ENCODE data around the gene RIC8B.

DNA sequence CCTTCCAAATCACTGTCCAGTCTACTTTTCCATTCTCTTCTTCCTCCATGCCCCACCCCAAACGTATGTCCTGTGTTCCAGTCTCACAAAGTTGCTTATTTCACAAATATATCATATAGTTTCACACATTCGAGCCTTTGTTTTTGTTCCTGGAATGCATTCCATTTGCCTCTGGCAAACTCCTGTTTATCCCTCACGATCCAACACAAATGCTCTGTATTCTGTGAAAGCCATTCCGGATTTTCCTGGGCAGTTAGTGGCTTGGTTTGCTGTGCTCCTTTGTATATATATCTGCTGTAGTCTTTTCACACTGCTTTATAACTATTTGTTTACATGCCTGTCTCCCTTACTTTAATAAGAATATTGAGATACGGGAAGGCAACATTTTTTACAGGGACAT lies 9.0 kb downstream of the RIC8B start:
- TF ChIP-seq, protein P1, sequence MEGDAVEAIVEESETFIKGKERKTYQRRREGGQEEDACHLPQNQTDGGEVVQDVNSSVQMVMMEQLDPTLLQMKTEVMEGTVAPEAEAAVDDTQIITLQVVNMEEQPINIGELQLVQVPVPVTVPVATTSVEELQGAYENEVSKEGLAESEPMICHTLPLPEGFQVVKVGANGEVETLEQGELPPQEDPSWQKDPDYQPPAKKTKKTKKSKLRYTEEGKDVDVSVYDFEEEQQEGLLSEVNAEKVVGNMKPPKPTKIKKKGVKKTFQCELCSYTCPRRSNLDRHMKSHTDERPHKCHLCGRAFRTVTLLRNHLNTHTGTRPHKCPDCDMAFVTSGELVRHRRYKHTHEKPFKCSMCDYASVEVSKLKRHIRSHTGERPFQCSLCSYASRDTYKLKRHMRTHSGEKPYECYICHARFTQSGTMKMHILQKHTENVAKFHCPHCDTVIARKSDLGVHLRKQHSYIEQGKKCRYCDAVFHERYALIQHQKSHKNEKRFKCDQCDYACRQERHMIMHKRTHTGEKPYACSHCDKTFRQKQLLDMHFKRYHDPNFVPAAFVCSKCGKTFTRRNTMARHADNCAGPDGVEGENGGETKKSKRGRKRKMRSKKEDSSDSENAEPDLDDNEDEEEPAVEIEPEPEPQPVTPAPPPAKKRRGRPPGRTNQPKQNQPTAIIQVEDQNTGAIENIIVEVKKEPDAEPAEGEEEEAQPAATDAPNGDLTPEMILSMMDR (IDR thresholded peaks at IDR 0.05; ENCODE audit: low read length): no peak
- TF ChIP-seq EZH2 (IDR thresholded peaks at IDR 0.05; ENCODE audit: borderline replicate concordance, low read length): no peak
